Hepatocyte (in vitro differentiated cells): ENCODE data around the gene SLC41A2.

Experiments
- CTCF ChIP-seq: fragments of 200-600 bp; sonication (generic); IDR thresholded peaks from 2 replicates; pipeline ENCODE4 v1.5.1; 2016; ENCODE audit warnings: antibody characterized with exemption, mild to moderate bottlenecking; ENCODE audit not compliant: poor library complexity
- EZH2 ChIP-seq: fragments of 200-600 bp; sonication (generic); IDR thresholded peaks from 2 replicates; pipeline ENCODE4 v1.6.1; 2016; ENCODE audit warnings: antibody characterized with exemption, mild to moderate bottlenecking, borderline replicate concordance

GRCh38 chr12:104960464-104960863 lies 2.4 kb upstream of the SLC41A2 start:
- TF ChIP-seq EZH2 (no peak), CTCF (no peak)
